Measurements from ENCODE around the gene MPDZ.

The MPDZ gene

GRCh38 chr9:13165956-13166355, 113.5 kb downstream of the MPDZ start:
- DNase-seq (ENCODE audit: low read depth, low spot score) = no peak
- TF ChIP-seq SUZ12 (IDR thresholded peaks at IDR 0.05; ENCODE audit: extremely low read depth, insufficient read depth, insufficient read length) (no peak), YY1 (IDR thresholded peaks at IDR 0.05; ENCODE audit: insufficient read depth, insufficient read length) (no peak), ZNF274 (IDR thresholded peaks at IDR 0.05; ENCODE audit: low read depth, low read length) (no peak)
- H3K4me3 ChIP-seq (ENCODE audit: insufficient read length, low read depth) = no peak overlapping the region
- H3K4me1 ChIP-seq (ENCODE audit: insufficient read depth, insufficient read length) = no peaks in the 10 kb centered on the region
- peaks cover 41% of the 10 kb centered on the region for H3K36me3 ChIP-seq (ENCODE audit: insufficient read depth, insufficient read length, low read length)
- no peaks in the 10 kb centered on the region for H3K9me3 ChIP-seq (ENCODE audit: insufficient read depth, low read length)
- H3K9ac ChIP-seq (ENCODE audit: insufficient read length, low read depth) = no peak overlapping the region
- H3K27me3 ChIP-seq (ENCODE audit: insufficient read depth, insufficient read length) = no peaks in the 10 kb centered on the region

- H3K9me3 ChIP-seq (ENCODE audit: insufficient read depth, low read length) = no peaks in the 10 kb centered on the region
- H3K9ac ChIP-seq (ENCODE audit: insufficient read length, low read depth) = no peak overlapping the region
- no peak overlapping the region for H3K4me3 ChIP-seq (ENCODE audit: insufficient read length, low read depth)
- TF ChIP-seq SUZ12 (IDR thresholded peaks at IDR 0.05; ENCODE audit: extremely low read depth, insufficient read depth, insufficient read length) = no peak
- TF ChIP-seq ZNF274 (IDR thresholded peaks at IDR 0.05; ENCODE audit: low read depth, low read length) = no peak
- no peak for TF ChIP-seq YY1 (IDR thresholded peaks at IDR 0.05; ENCODE audit: insufficient read depth, insufficient read length)
- DNase-seq (ENCODE audit: low read depth, low spot score) = no peak
- no peaks in the 10 kb centered on the region for H3K4me1 ChIP-seq (ENCODE audit: insufficient read depth, insufficient read length)
- H3K27me3 ChIP-seq (ENCODE audit: insufficient read depth, insufficient read length) = no peaks in the 10 kb centered on the region
- H3K36me3 ChIP-seq (ENCODE audit: insufficient read depth, insufficient read length, low read length) = peaks cover 37% of the 10 kb centered on the region
These were observed 114.1 kb downstream of the MPDZ start for GRCh38 chr9:13165236-13165945.

GRCh38 chr9:13163946-13164345, 115.5 kb downstream of the MPDZ start:
- H3K36me3 ChIP-seq (ENCODE audit: insufficient read depth, insufficient read length, low read length) = peaks cover 36% of the 10 kb centered on the region
- H3K4me1 ChIP-seq (ENCODE audit: insufficient read depth, insufficient read length) = no peaks in the 10 kb centered on the region
- no peak overlapping the region for H3K9ac ChIP-seq (ENCODE audit: insufficient read length, low read depth)
- no peaks in the 10 kb centered on the region for H3K9me3 ChIP-seq (ENCODE audit: insufficient read depth, low read length)
- TF ChIP-seq ZNF274 (IDR thresholded peaks at IDR 0.05; ENCODE audit: low read depth, low read length) (no peak), SUZ12 (IDR thresholded peaks at IDR 0.05; ENCODE audit: extremely low read depth, insufficient read depth, insufficient read length) (no peak), YY1 (IDR thresholded peaks at IDR 0.05; ENCODE audit: insufficient read depth, insufficient read length) (no peak)
- DNase-seq (ENCODE audit: low read depth, low spot score) = no peak
- H3K27me3 ChIP-seq (ENCODE audit: insufficient read depth, insufficient read length) = no peaks in the 10 kb centered on the region
- H3K4me3 ChIP-seq (ENCODE audit: insufficient read length, low read depth) = no peak overlapping the region

- DNase-seq (ENCODE audit: low read depth, low spot score) = no peak
These were observed 116.2 kb downstream of the MPDZ start for GRCh38 chr9:13163287-13163686.

GRCh38 chr9:13160051-13160450, 119.4 kb downstream of the MPDZ start:
- no peaks in the 10 kb centered on the region for H3K27me3 ChIP-seq (ENCODE audit: insufficient read depth, insufficient read length)
- no peak overlapping the region for H3K4me3 ChIP-seq (ENCODE audit: insufficient read length, low read depth)
- DNase-seq (ENCODE audit: low read depth, low spot score) = no peak
- no peak for TF ChIP-seq SUZ12 (IDR thresholded peaks at IDR 0.05; ENCODE audit: extremely low read depth, insufficient read depth, insufficient read length)
- TF ChIP-seq YY1 (IDR thresholded peaks at IDR 0.05; ENCODE audit: insufficient read depth, insufficient read length) = no peak
- TF ChIP-seq ZNF274 (IDR thresholded peaks at IDR 0.05; ENCODE audit: low read depth, low read length) = no peak
- H3K9ac ChIP-seq (ENCODE audit: insufficient read length, low read depth) = no peak overlapping the region
- H3K36me3 ChIP-seq (ENCODE audit: insufficient read depth, insufficient read length, low read length) = peaks cover 25% of the 10 kb centered on the region
- no peaks in the 10 kb centered on the region for H3K9me3 ChIP-seq (ENCODE audit: insufficient read depth, low read length)
- H3K4me1 ChIP-seq (ENCODE audit: insufficient read depth, insufficient read length) = no peaks in the 10 kb centered on the region

More at GRCh38 chr9:13163287-13163686, 116.2 kb downstream of the MPDZ start:
- H3K4me3 ChIP-seq (ENCODE audit: insufficient read length, low read depth) = no peak overlapping the region
- no peak for TF ChIP-seq ZNF274 (IDR thresholded peaks at IDR 0.05; ENCODE audit: low read depth, low read length)
- TF ChIP-seq YY1 (IDR thresholded peaks at IDR 0.05; ENCODE audit: insufficient read depth, insufficient read length) = no peak
- no peak for TF ChIP-seq SUZ12 (IDR thresholded peaks at IDR 0.05; ENCODE audit: extremely low read depth, insufficient read depth, insufficient read length)
- H3K36me3 ChIP-seq (ENCODE audit: insufficient read depth, insufficient read length, low read length) = peaks cover 34% of the 10 kb centered on the region
- no peaks in the 10 kb centered on the region for H3K9me3 ChIP-seq (ENCODE audit: insufficient read depth, low read length)
- no peaks in the 10 kb centered on the region for H3K4me1 ChIP-seq (ENCODE audit: insufficient read depth, insufficient read length)
- no peak overlapping the region for H3K9ac ChIP-seq (ENCODE audit: insufficient read length, low read depth)
- H3K27me3 ChIP-seq (ENCODE audit: insufficient read depth, insufficient read length) = no peaks in the 10 kb centered on the region

GRCh38 chr9:13158986-13159385, 120.5 kb downstream of the MPDZ start:
- no peak for DNase-seq (ENCODE audit: low read depth, low spot score)
- H3K4me1 ChIP-seq (ENCODE audit: insufficient read depth, insufficient read length) = no peaks in the 10 kb centered on the region
- H3K27me3 ChIP-seq (ENCODE audit: insufficient read depth, insufficient read length) = no peaks in the 10 kb centered on the region
- no peak overlapping the region for H3K9ac ChIP-seq (ENCODE audit: insufficient read length, low read depth)
- H3K4me3 ChIP-seq (ENCODE audit: insufficient read length, low read depth) = no peak overlapping the region
- no peaks in the 10 kb centered on the region for H3K9me3 ChIP-seq (ENCODE audit: insufficient read depth, low read length)
- peaks cover 25% of the 10 kb centered on the region for H3K36me3 ChIP-seq (ENCODE audit: insufficient read depth, insufficient read length, low read length)
- TF ChIP-seq SUZ12 (IDR thresholded peaks at IDR 0.05; ENCODE audit: extremely low read depth, insufficient read depth, insufficient read length) = no peak
- TF ChIP-seq ZNF274 (IDR thresholded peaks at IDR 0.05; ENCODE audit: low read depth, low read length) = no peak
- TF ChIP-seq YY1 (IDR thresholded peaks at IDR 0.05; ENCODE audit: insufficient read depth, insufficient read length) = no peak

GRCh38 chr9:13151489-13151888, 128.0 kb downstream of the MPDZ start:
- TF ChIP-seq SUZ12 (IDR thresholded peaks at IDR 0.05; ENCODE audit: extremely low read depth, insufficient read depth, insufficient read length) = no peak
- no peak for TF ChIP-seq YY1 (IDR thresholded peaks at IDR 0.05; ENCODE audit: insufficient read depth, insufficient read length)
- no peak for TF ChIP-seq ZNF274 (IDR thresholded peaks at IDR 0.05; ENCODE audit: low read depth, low read length)
- peaks cover 28% of the 10 kb centered on the region for H3K36me3 ChIP-seq (ENCODE audit: insufficient read depth, insufficient read length, low read length)
- no peak for DNase-seq (ENCODE audit: low read depth, low spot score)

More at GRCh38 chr9:13151489-13151888, 128.0 kb downstream of the MPDZ start:
- no peaks in the 10 kb centered on the region for H3K27me3 ChIP-seq (ENCODE audit: insufficient read depth, insufficient read length)
- no peaks in the 10 kb centered on the region for H3K4me1 ChIP-seq (ENCODE audit: insufficient read depth, insufficient read length)
- no peak overlapping the region for H3K4me3 ChIP-seq (ENCODE audit: insufficient read length, low read depth)
- H3K9ac ChIP-seq (ENCODE audit: insufficient read length, low read depth) = no peak overlapping the region
- H3K9me3 ChIP-seq (ENCODE audit: insufficient read depth, low read length) = no peaks in the 10 kb centered on the region

All from NT2/D1 (cell line).